Neutrophil (primary cell): ENCODE data around the gene CCDC71L.

ENCODE experiments used
- H3K27ac ChIP-seq: fragments of 200-600 bp; sonication (generic); 2 replicates; pipeline ENCODE4 v1.5.1; 2016; ENCODE audit warnings: mild to moderate bottlenecking, moderate library complexity
- H3K27me3 ChIP-seq: fragments of 200-600 bp; sonication (generic); 2 replicates; pipeline ENCODE4 v1.6.0; 2016; ENCODE audit warnings: mild to moderate bottlenecking
- H3K36me3 ChIP-seq: fragments of 200-600 bp; sonication (generic); 2 replicates; pipeline ENCODE4 v1.5.1; 2017
- H3K4me1 ChIP-seq, 2 experiments: fragments of 200-600 bp in 1 of 2; sonication (generic) in 1 of 2; 1 replicate in 1 of 2; 2 replicates in 1 of 2; pipeline versions ENCODE4 v1.5.1 to v1.6.1; 2013 to 2016; ENCODE audit warnings: low read depth in 1 of 2, low read length in 1 of 2, mild to moderate bottlenecking in 1 of 2, moderate library complexity in 1 of 2; ENCODE audit not compliant: control insufficient read depth in 1 of 2, insufficient read depth in 1 of 2
- H3K4me3 ChIP-seq, 2 experiments: fragments of 200-600 bp in 1 of 2; sonication (generic) in 1 of 2; 1 replicate in 1 of 2; 2 replicates in 1 of 2; pipeline ENCODE4 v1.5.1; 2013 to 2016; ENCODE audit warnings: low read depth in 1 of 2, low read length in 1 of 2, mild to moderate bottlenecking in 1 of 2, moderate library complexity in 1 of 2
- H3K9me3 ChIP-seq: fragments of 200-600 bp; sonication (generic); 2 replicates; pipeline ENCODE4 v1.5.1; 2016
- CTCF ChIP-seq: fragments of 200-600 bp; sonication (generic); IDR thresholded peaks from 2 replicates; pipeline ENCODE4 v1.5.1; 2016; ENCODE audit warnings: antibody characterized with exemption

Gene CCDC71L

GRCh38 chr7:106620034-106620433, 40.9 kb downstream of the CCDC71L start:
- Histone ChIP-seq H3K4me3 (no peak overlapping the region), H3K4me1 (no peaks in the 10 kb centered on the region), H3K9me3 (no peaks in the 10 kb centered on the region), H3K27me3 (no peaks in the 10 kb centered on the region), H3K27ac (no peak overlapping the region), H3K36me3 (no peaks in the 10 kb centered on the region)
- no peak for TF ChIP-seq CTCF

GRCh38 chr7:106619213-106619612, 41.7 kb downstream of the CCDC71L start:
- Histone ChIP-seq H3K4me1 (no peaks in the 10 kb centered on the region), H3K9me3 (no peaks in the 10 kb centered on the region), H3K36me3 (no peaks in the 10 kb centered on the region), H3K27me3 (no peaks in the 10 kb centered on the region), H3K4me3 (no peak overlapping the region), H3K27ac (no peak overlapping the region)
- TF ChIP-seq CTCF: no peak

DNA sequence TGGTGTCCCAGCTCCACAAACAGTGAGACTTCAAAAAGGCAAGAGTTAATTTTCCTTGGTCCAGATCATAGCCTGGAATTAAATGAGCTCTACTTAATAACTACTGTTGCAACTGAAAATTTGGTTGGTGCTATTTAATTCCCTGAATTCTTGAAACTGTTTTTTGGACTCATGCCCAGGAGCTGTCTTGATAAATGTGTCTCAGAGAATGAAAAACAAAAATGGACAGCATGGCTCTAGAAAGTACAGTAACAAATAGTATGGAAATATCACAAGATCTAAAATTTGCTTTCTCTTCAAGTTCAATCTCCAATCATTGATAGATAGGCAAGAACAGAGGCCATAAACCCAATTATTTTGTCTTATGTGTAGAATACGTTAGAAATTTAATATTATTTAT, 42.5 kb downstream of the CCDC71L start:
- no peak for TF ChIP-seq CTCF
- Histone ChIP-seq H3K27me3 (no peaks in the 10 kb centered on the region), H3K36me3 (no peaks in the 10 kb centered on the region), H3K4me1 (no peaks in the 10 kb centered on the region), H3K4me3 (no peak overlapping the region), H3K9me3 (no peaks in the 10 kb centered on the region), H3K27ac (no peak overlapping the region)

DNA sequence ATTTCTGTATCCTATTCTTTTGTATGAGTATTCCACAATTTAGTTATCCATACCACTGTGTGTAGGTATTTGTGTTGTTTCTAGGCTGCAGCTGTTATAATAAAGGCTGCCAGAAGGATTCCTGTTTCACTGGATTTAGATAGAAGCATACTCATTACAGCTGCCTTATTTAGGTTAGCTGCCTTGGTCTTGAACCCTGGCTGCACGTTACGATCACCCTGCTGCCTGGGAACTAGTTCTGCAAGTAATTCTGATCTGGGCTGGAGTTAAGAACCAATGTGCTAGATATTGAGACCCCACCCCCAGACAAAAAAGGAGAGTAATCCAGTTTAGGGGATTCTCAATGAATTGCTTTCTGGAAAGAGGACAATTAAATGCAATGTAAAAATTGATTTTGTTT, 43.1 kb downstream of the CCDC71L start:
- H3K36me3 ChIP-seq: no peaks in the 10 kb centered on the region
- H3K27me3 ChIP-seq: no peaks in the 10 kb centered on the region
- no peak for TF ChIP-seq CTCF
- H3K4me3 ChIP-seq: no peak overlapping the region
- no peak overlapping the region for H3K27ac ChIP-seq
- H3K4me1 ChIP-seq: no peaks in the 10 kb centered on the region
- no peaks in the 10 kb centered on the region for H3K9me3 ChIP-seq

GRCh38 chr7:106616708-106617051, 44.3 kb downstream of the CCDC71L start:
- no peak for TF ChIP-seq CTCF
- Histone ChIP-seq H3K4me3 (no peak overlapping the region), H3K27ac (no peak overlapping the region), H3K27me3 (no peaks in the 10 kb centered on the region), H3K4me1 (no peaks in the 10 kb centered on the region), H3K9me3 (no peaks in the 10 kb centered on the region), H3K36me3 (no peaks in the 10 kb centered on the region)
